Spleen (tissue), 11 donors: ENCODE measurements around the gene NUP62CL. TPM values are rescaled to one million over a fixed set of nuclear protein-coding genes. Genes with fewer than 3 reads are reported as not detected.

ENCODE experiments used
- DNase-seq: peaks from one replicate; pipeline ENCODE4 v3.0.0-alpha.2; 2020
- H3K27ac ChIP-seq, 8 donors: fragments of 200-600 bp; sonication (generic) in 7 of 8; 1 replicate in 4 of 8; 2 replicates in 4 of 8; pipeline versions ENCODE4 v1.5.0 to v1.8.0; 2016 to 2021; ENCODE audit warnings: inconsistent platforms in 4 of 8, mild to moderate bottlenecking in 4 of 8, moderate library complexity in 1 of 8
- H3K27me3 ChIP-seq, 7 donors: fragments of 200-600 bp; sonication (generic) in 6 of 7; replicated peaks in 1 of 7; 1 replicate in 4 of 7; 2 replicates in 3 of 7; pipeline versions ENCODE4 v1.5.0 to v1.8.0; 2016 to 2021; ENCODE audit warnings: inconsistent platforms in 3 of 7, mild to moderate bottlenecking in 1 of 7
- H3K36me3 ChIP-seq, 6 donors: fragments of 200-600 bp; sonication (generic) in 5 of 6; 1 replicate in 4 of 6; 2 replicates in 2 of 6; pipeline versions ENCODE4 v1.5.0 to v1.8.0; 2016 to 2021; ENCODE audit warnings: inconsistent platforms in 2 of 6
- H3K4me1 ChIP-seq, 6 donors: fragments of 200-600 bp; sonication (generic) in 5 of 6; 1 replicate in 3 of 6; 2 replicates in 3 of 6; pipeline versions ENCODE4 v1.5.0 to v1.8.0; 2016 to 2021; ENCODE audit warnings: inconsistent platforms in 3 of 6
- H3K4me3 ChIP-seq, 8 donors: fragments of 200-600 bp; sonication (generic) in 7 of 8; 1 replicate in 4 of 8; 2 replicates in 4 of 8; pipeline versions ENCODE4 v1.5.0 to v1.8.0; 2016 to 2021; ENCODE audit warnings: inconsistent platforms in 4 of 8, mild to moderate bottlenecking in 4 of 8, moderate library complexity in 2 of 8
- H3K9me3 ChIP-seq, 8 donors: fragments of 200-600 bp; sonication (generic) in 7 of 8; 1 replicate in 4 of 8; 2 replicates in 4 of 8; pipeline versions ENCODE4 v1.5.0 to v1.8.0; 2016 to 2021; ENCODE audit warnings: inconsistent platforms in 4 of 8
- CTCF ChIP-seq, 11 experiments: fragments of 200-600 bp in 7 of 11; fragments of 450-650 bp in 4 of 11; sonication (generic) in 4 of 11; IDR thresholded peaks in 8 of 11; conservative IDR thresholded peaks in 3 of 11; 1 replicate in 7 of 11; 2 replicates in 4 of 11; pipeline versions ENCODE4 v1.4.0 to v1.8.0; 2016 to 2021; ENCODE audit warnings: antibody characterized with exemption in 11 of 11, inconsistent platforms in 4 of 11, mild to moderate bottlenecking in 1 of 11
- POLR2A ChIP-seq, 3 donors: fragments of 450-650 bp; IDR thresholded peaks; one replicate each; pipeline ENCODE4 v1.5.1; 2017; ENCODE audit warnings: antibody characterized with exemption in 3 of 3, mild to moderate bottlenecking in 1 of 3
- POLR2AphosphoS5 ChIP-seq, 3 donors: sonication (generic); formaldehyde crosslinking; IDR thresholded peaks; one replicate each; pipeline ENCODE4 v1.5.1; 2017; ENCODE audit warnings: antibody characterized with exemption in 3 of 3
- WGBS, 5 donors: extraction: QIAGEN DNeasy Blood & Tissue Kit in 3 of 5; methylation state at CpG; one replicate each; pipeline versions ENCODE4 v1.1.5 to v1.1.7; 2013 to 2018; 5-methylcytosine and 5-hydroxymethylcytosine counted together
- intact Hi-C: fragments of 100-400 bp; cut with DNase I; formaldehyde crosslinking; loops from one replicate; pipeline ENCODE4 v1.15.0; 2023; ENCODE audit warnings: low total_unique reads
- polyA plus RNA-seq, 3 donors: library from polyadenylated mRNA; stranded (reverse); fragments of 200-250 nt; gene quantifications; one replicate each; pipeline ENCODE4 v1.2.1, GENCODE V29; 2013
- total RNA-seq, 7 donors: library from RNA; depleted of rRNA in 3 of 7; stranded (reverse); fragments of >200 nt in 3 of 7; fragmentation: NEBNext Ultra II Directional in 4 of 7; extraction: Animal tissue kit (Norgen Biotek cat#: 25700) in 4 of 7; gene quantifications; one replicate each; pipeline versions ENCODE4 v1.1.0 to v1.2.1, GENCODE V29; 2016 to 2021
- donor health status: healthy with polysubstance abuse.
- donor health status: DM: no; HTN: no; CAD: no; lungs with moderate emphysema.
- donor health status: DM: no; HTN: no; CAD: no.
- donor health status: Bipolar disorder and iron deficiency.
- donor health status: healthy.
- donor health status: DM: no; HTN: no; CAD: no.
- donor health status: DM: yes; HTN: yes; CAD: no.

NUP62CL gene
- total and polyA plus RNA-seq, 10 donors: 0.33 to 1.3 (median 0.65) TPM; not detected in 1

- 1 to 33% (median 1%) methylated on average over 16 to 37 of the region's 37 CpGs for WGBS, 5 donors
Measured at GRCh38 chrX:107118322-107119147, 87.7 kb downstream of the NUP62CL start, which contains the start of gene RBM41. TSS of gene RBM41 (minus strand) at chrX:107118822. CDS start at chrX:107118773, 49 bp downstream.

GRCh38 chrX:107117993-107118321 is 88.3 kb downstream of the NUP62CL start:
- H3K4me3 ChIP-seq: peak overlapping the region; percentile 53 to 85 (median 58)
- no peak for TF ChIP-seq POLR2A (IDR thresholded peaks at IDR 0.05)
- TF ChIP-seq CTCF (IDR thresholded peaks at IDR 0.05 in 8 of 11, conservative IDR thresholded peaks at IDR 0.05 in 3 of 11): no peak
- TF ChIP-seq POLR2AphosphoS5 (IDR thresholded peaks at IDR 0.05): no peak
- H3K4me1 ChIP-seq: peaks cover 5 to 12% (median 11%) of the 10 kb centered on the region in 6 donors
- H3K27me3 ChIP-seq: no peaks in the 10 kb centered on the region
- peaks cover 0 to 37% (median 14%) of the 10 kb centered on the region in 6 donors for H3K36me3 ChIP-seq
- DNase-seq: no peak
- WGBS, 5 donors: 0 to 32% (median 1%) methylated on average over 7 to 8 of the region's 8 CpGs
- H3K27ac ChIP-seq: peak overlapping the region in 6 of 8 donors; percentile 54 to 82 (median 78)
- intact Hi-C loops: no loop called here
- no peaks in the 10 kb centered on the region for H3K9me3 ChIP-seq

More at GRCh38 chrX:107118322-107119147, 87.7 kb downstream of the NUP62CL start, which contains the start of gene RBM41:
- intact Hi-C loops: no loop called here
- TF ChIP-seq POLR2AphosphoS5 (IDR thresholded peaks at IDR 0.05): peak in 2 of 3 donors; percentile 27 to 36
- no peak for TF ChIP-seq CTCF (IDR thresholded peaks at IDR 0.05 in 8 of 11, conservative IDR thresholded peaks at IDR 0.05 in 3 of 11)
- Histone ChIP-seq H3K4me3 (peak within 1 kb of the TSS; percentile 53 to 85 (median 58)), H3K36me3 (peaks cover 0 to 32% (median 9%) of the 10 kb centered on the region in 6 donors), H3K9me3 (no peaks in the 10 kb centered on the region), H3K27me3 (no peaks in the 10 kb centered on the region), H3K27ac (peak within 1 kb of the TSS in 7 of 8 donors; percentile 47 to 82 (median 78)), H3K4me1 (peaks cover 5 to 12% (median 11%) of the 10 kb centered on the region in 6 donors)
- DNase-seq: peak; percentile 91

- 86 to 100% (median 95%) methylated on average over 1 of the region's 1 CpG for WGBS, 5 donors
- no peaks in the 10 kb centered on the region for H3K9me3 ChIP-seq
- no peak for DNase-seq
- intact Hi-C loops: no loop called here
- H3K36me3 ChIP-seq: peaks cover 0 to 28% (median 2%) of the 10 kb centered on the region in 6 donors
- no peaks in the 10 kb centered on the region for H3K4me1 ChIP-seq
- H3K27me3 ChIP-seq: no peaks in the 10 kb centered on the region
- TF ChIP-seq POLR2A (IDR thresholded peaks at IDR 0.05): no peak
- TF ChIP-seq POLR2AphosphoS5 (IDR thresholded peaks at IDR 0.05): no peak
- no peak for TF ChIP-seq CTCF (IDR thresholded peaks at IDR 0.05 in 8 of 11, conservative IDR thresholded peaks at IDR 0.05 in 3 of 11)
- no peak overlapping the region for H3K27ac ChIP-seq
- no peak overlapping the region for H3K4me3 ChIP-seq
Measured at GRCh38 chrX:107107459-107107858, 98.8 kb downstream of the NUP62CL start.

- Histone ChIP-seq H3K9me3 (no peaks in the 10 kb centered on the region), H3K4me3 (no peak overlapping the region), H3K4me1 (no peaks in the 10 kb centered on the region), H3K27me3 (no peaks in the 10 kb centered on the region), H3K27ac (no peak overlapping the region), H3K36me3 (peaks cover 0 to 30% (median 0%) of the 10 kb centered on the region in 6 donors)
- no peak for TF ChIP-seq CTCF (IDR thresholded peaks at IDR 0.05 in 8 of 11, conservative IDR thresholded peaks at IDR 0.05 in 3 of 11)
- TF ChIP-seq POLR2A (IDR thresholded peaks at IDR 0.05): no peak
- no peak for TF ChIP-seq POLR2AphosphoS5 (IDR thresholded peaks at IDR 0.05)
- intact Hi-C loops: no loop called here
- 30 to 88% (median 44%) methylated on average over 1 of the region's 1 CpG for WGBS, 5 donors
- no peak for DNase-seq
Measured at GRCh38 chrX:107102980-107103379, 103.3 kb downstream of the NUP62CL start.
